Cardiac muscle cell (in vitro differentiated cells and primary cell): ENCODE measurements around the gene NLN. TPM values are rescaled to one million over a fixed set of nuclear protein-coding genes. Genes with fewer than 3 reads are reported as not detected.

Source experiments
- DNase-seq, 2 donors: peaks; one replicate each; pipeline versions ENCODE4 v3.0.0 to v3.0.0-alpha.2; 2010 to 2017; ENCODE audit warnings: low read depth in 1 of 2, low spot score in 1 of 2
- H3K27ac ChIP-seq: fragments of 200-600 bp; sonication (generic); 2 replicates; pipeline ENCODE4 v1.5.1; 2016
- H3K27me3 ChIP-seq: fragments of 200-600 bp; sonication (generic); 2 replicates; pipeline ENCODE4 v1.6.0; 2016; ENCODE audit warnings: control low read depth
- H3K36me3 ChIP-seq: fragments of 200-600 bp; sonication (generic); 2 replicates; pipeline ENCODE4 v1.5.1; 2016; ENCODE audit warnings: control low read depth
- H3K4me1 ChIP-seq: fragments of 200-600 bp; sonication (generic); 2 replicates; pipeline ENCODE4 v1.8.1; 2017; ENCODE audit warnings: low read depth, mild to moderate bottlenecking, mixed run types
- H3K4me3 ChIP-seq: fragments of 200-600 bp; sonication (generic); 2 replicates; pipeline ENCODE4 v1.5.1; 2016; ENCODE audit warnings: mild to moderate bottlenecking
- H3K9me3 ChIP-seq: fragments of 200-600 bp; sonication (generic); 2 replicates; pipeline ENCODE4 v1.5.1; 2017; ENCODE audit warnings: low read depth, mild to moderate bottlenecking, control low read depth
- CTCF ChIP-seq: IDR thresholded peaks from 2 replicates; pipeline ENCODE4 v1.5.1; 2012; ENCODE audit warnings: low read depth, mild to moderate bottlenecking, low read length
- polyA plus RNA-seq: library from polyadenylated mRNA; unstranded; fragments of >200 nt; fragmentation: Nextera tagmentation; extraction: Ambion mirVana; gene quantifications from 2 replicates; pipeline ENCODE4 v1.2.1, GENCODE V29; 2016
- total RNA-seq: library from RNA; depleted of rRNA; stranded (reverse); fragments of >200 nt; gene quantifications from 2 replicates; pipeline ENCODE4 v1.2.3, GENCODE V29; 2016

NLN gene
- total and polyA plus RNA-seq, 2 experiments from 2014 or later, result 14.7 to 19.2 TPM

DNA sequence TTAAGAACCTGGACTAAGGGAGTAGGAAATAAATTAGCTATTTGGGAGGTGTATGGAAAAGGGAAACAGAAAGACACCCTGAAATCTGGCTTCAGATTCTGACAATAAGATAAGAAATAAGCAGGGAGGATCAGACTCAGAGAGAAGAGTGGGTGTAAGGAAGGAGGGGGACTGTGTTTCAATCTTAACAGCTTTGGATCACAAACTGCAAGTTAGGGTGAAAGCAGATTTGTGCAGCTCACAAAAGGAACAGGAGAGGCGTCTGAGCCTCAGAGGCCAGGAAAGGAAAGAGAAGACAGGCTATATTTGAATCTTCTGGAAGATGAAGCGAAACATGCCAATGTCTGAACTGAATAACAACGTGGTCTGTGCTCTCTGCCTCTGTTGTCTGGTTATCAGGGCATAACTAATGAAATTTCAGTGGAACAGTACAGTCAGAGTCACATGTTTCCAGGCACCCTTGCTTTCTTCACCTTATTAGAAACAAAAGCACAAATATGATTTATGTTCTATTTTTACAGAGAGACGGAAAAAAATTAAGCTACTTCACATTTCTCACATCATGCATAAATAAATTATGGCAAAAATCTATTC is 26.7 kb upstream of the NLN start:
- TF ChIP-seq CTCF, result no peak
- H3K9me3 ChIP-seq, result no peaks in the 10 kb centered on the region
- H3K4me3 ChIP-seq, result no peak overlapping the region
- no peaks in the 10 kb centered on the region for H3K4me1 ChIP-seq
- no peaks in the 10 kb centered on the region for H3K36me3 ChIP-seq
- no peak overlapping the region for H3K27ac ChIP-seq
- no peak for DNase-seq
- H3K27me3 ChIP-seq, result no peaks in the 10 kb centered on the region

GRCh38 chr5:65695896-65696295 is 26.1 kb upstream of the NLN start:
- H3K27ac ChIP-seq, result no peak overlapping the region
- H3K36me3 ChIP-seq, result no peaks in the 10 kb centered on the region
- no peaks in the 10 kb centered on the region for H3K4me1 ChIP-seq
- no peak overlapping the region for H3K4me3 ChIP-seq
- H3K27me3 ChIP-seq, result no peaks in the 10 kb centered on the region
- no peak for TF ChIP-seq CTCF
- no peaks in the 10 kb centered on the region for H3K9me3 ChIP-seq
- no peak for DNase-seq

GRCh38 chr5:65696892-65697291 is 25.1 kb upstream of the NLN start:
- Histone ChIP-seq H3K27ac (no peak overlapping the region), H3K9me3 (no peaks in the 10 kb centered on the region), H3K36me3 (no peaks in the 10 kb centered on the region), H3K27me3 (no peaks in the 10 kb centered on the region), H3K4me3 (no peak overlapping the region), H3K4me1 (no peaks in the 10 kb centered on the region)
- DNase-seq, result no peak
- no peak for TF ChIP-seq CTCF

GRCh38 chr5:65699338-65699737 is 22.7 kb upstream of the NLN start:
- no peaks in the 10 kb centered on the region for H3K4me1 ChIP-seq

DNA sequence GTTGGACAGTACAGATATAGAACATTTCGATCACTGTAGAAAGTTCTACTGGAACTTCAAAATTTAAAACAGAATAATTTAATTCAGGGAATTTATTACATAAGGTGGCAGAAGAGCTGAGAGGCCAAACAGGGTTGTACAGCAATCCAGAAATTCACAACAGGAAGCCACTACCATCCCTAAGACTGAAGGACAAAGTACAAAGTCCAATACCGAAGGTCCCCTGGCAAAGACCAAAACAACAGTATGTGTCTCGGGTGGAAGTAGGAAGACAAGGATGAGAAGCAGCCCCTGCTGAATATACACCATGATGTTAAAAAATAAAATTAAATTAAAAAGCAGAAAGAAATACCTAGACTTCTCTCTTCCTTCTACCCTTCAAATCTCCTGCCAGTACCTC is 20.0 kb upstream of the NLN start:
- no peaks in the 10 kb centered on the region for H3K36me3 ChIP-seq
- H3K4me1 ChIP-seq, result no peaks in the 10 kb centered on the region
- DNase-seq, result no peak
- TF ChIP-seq CTCF, result no peak
- H3K4me3 ChIP-seq, result no peak overlapping the region
- H3K9me3 ChIP-seq, result no peaks in the 10 kb centered on the region
- H3K27ac ChIP-seq, result no peak overlapping the region
- H3K27me3 ChIP-seq, result no peaks in the 10 kb centered on the region

More at GRCh38 chr5:65699338-65699737, 22.7 kb upstream of the NLN start:
- H3K27ac ChIP-seq, result no peak overlapping the region
- DNase-seq, result no peak
- H3K27me3 ChIP-seq, result no peaks in the 10 kb centered on the region
- H3K9me3 ChIP-seq, result no peaks in the 10 kb centered on the region
- H3K4me3 ChIP-seq, result no peak overlapping the region
- TF ChIP-seq CTCF, result no peak
- no peaks in the 10 kb centered on the region for H3K36me3 ChIP-seq
